GM15510 (cell line): ENCODE results near the gene PCF11.

Source experiments
- POLR2A ChIP-seq: IDR thresholded peaks from 3 replicates; pipeline ENCODE4 v1.6.1; 2011; ENCODE audit warnings: borderline replicate concordance; ENCODE audit not compliant: insufficient read length; ENCODE audit errors: extremely low read depth

The PCF11 gene

DNA sequence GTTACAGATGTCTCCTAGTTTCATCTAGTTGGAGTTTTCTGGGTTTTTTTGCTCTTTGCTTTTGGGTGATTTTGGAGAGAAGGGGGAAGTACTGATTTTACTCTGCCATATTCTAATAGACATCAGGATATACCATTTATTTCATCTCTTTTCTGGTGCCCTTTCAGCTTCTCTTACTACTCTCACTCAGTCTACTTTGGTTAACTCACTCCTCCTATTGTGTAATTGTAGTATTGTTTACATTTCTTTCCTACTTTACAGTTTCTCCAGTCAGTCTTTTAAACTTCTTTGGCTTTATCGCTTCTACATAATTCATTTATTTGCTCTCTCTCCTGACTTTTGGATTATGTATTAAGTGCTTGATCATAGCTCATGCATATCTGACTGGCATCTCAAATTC is 43.1 kb downstream of the PCF11 start:
- TF ChIP-seq POLR2A, result no peak

DNA sequence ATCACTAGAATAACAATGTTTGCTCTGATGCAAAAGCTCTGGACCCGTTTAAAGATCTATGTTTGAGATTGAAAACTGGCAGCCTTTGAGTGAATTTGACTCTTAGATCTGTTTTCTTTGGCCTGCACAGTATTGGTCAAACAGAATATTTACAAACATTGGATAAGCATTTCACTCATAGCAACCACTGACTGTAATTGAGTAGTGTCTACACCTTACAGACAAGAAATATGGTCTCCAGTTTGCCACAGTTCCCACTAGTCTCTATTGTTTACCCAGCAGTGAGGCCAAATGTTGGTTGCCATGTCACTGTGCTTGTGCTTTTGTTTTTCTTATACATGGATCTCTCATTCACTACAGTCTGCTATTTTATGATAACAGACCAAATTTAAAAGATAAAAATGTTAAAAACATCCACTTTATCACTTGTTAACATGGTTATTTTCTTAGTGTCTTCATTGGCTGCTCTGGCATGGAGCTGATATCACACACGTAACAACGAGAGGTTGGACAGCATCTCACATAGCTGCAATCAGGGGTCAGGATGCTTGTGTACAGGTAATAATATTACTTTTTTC is 48.8 kb downstream of the PCF11 start:
- no peak for TF ChIP-seq POLR2A

DNA sequence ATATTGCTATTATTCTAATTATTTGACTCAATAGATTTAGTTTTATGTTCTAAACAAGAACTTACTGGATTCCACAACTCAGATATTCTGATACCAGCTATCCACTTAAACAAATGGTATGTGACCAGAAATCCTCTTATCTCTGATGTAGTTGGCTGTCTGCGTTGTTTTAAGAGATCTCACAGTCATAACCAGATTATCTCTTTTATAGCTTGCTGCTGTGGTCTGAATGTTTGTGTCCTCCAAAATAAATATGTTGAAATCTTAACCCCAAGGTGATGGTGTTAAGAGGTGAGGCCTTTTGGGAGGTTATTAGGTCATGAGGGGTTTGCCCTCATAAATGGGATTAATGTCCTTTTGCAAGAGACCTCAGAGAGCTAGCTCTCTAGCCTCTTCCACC is 49.3 kb downstream of the PCF11 start:
- no peak for TF ChIP-seq POLR2A

DNA sequence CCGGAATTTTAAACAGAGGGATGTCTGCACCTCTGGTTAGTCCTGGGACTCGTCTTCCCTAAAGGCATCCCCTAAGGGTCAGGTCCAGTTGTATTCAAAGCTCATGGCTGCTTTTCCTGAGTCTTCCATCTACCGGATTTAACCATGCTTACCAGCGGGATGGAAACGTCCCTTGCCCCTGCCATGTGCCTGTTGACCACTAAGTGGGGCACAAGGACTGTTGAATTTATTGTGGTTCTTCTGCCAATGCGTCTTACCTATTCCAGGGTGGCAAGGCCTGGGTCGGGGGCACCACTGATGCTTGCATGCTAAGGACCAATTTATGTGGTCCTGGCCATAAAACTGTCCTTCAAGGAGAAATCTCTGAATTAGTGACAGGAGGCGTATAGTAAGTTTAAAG is 62.2 kb downstream of the PCF11 start:
- TF ChIP-seq POLR2A, result no peak

DNA sequence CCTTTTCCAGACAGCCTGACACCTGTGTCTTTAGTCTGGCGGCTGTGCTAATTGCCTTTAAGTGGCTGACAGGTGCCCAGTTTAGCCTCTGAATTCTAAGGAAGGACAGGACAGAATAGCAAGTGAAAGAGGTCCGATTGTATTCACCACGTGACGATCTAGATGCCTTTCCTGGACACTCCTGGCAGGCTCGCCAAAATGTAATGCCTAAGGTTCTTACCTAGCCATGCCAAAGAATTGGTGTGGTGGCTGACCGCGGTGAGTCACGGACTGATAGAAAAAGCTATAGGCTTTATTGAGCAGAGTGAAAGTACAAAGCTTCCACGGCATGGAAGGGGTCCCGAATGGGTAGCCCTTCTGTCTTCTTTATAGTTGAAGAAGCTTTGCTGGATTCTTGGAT is 63.3 kb downstream of the PCF11 start:
- TF ChIP-seq POLR2A, result no peak

DNA sequence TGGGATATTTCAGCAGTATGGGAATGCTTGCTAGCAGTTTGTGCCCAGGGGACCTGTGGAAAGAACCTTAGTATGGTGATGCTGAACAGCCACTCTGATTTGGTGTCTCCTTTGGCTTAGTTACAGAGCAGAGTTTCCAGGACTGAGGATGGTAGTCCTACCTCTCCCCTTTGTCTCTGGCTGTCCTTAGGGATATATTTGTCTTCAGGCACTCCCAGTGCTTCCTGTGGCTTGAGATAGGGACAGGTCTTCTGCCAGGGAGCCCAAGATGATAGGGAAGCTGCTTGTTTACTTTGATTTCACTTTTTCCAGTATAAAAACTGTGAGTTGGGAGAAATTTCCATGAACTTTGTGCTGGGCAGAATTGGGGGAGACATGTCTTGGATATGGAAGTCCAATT is 64.8 kb downstream of the PCF11 start:
- TF ChIP-seq POLR2A, result no peak

DNA sequence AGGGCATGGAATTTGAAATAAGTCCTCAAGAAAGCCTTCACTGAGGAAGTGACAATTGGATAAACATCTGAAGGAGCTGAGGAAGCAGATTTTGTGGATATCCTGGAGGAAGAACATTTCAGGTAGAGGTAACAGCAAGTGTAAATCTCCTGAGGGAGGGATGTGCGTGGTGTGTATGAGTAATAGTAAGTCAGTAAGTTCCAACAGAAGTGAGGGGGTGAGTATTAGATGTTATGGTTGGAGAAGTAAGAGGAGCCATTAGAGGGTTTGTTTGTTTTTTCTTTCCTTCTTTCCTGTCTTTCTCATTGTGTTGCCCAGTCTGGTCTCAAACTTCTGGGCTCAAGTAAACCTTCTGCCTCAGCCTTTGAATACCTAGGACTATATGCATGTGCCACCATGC is 65.6 kb downstream of the PCF11 start:
- no peak for TF ChIP-seq POLR2A

DNA sequence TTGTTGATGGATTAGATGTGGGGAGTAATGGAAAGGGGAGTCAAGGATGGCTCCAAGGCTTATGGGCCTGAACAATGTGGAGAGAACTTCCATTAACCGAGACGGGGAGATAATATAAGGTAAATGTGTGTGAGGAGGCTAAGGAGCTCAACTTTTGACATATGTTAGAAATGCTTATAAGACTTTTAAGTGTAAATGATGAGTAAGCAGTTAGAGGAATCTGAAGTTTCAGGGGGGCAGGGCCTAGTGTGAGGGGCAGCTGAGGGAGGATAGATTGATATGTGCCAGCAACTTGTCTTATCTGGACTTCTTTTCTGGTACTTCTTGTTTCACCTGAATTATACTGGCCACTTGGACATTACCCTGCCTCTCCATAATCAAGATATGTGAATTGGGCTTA is 66.5 kb downstream of the PCF11 start:
- no peak for TF ChIP-seq POLR2A

DNA sequence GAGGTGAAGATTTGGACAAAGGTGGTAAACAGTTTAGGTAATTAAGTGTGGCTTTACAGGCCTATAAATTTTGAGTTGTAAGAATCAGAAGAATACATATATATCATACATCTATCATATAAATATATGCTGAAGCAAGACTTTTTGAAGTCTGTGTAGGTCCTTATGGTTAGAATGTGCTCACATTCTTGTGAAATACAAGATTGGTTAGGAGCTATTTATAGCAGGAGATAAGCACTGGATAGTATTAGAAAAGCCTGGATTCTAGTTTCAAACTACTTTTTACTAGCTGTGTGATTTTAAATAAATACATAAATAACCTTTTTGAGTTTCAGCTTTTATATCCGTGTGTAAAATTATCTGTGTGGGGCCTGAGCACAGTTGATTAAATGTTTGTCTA is 78.9 kb downstream of the PCF11 start:
- no peak for TF ChIP-seq POLR2A
